H1 (cell line): ENCODE measurements around the gene GID8. TPM values are rescaled to one million over a fixed set of nuclear protein-coding genes. Genes with fewer than 3 reads are reported as not detected.

Experiments used
- CTCF ChIA-PET: fragments of 300-600 bp; sonication (Branson Sonifier 250); formaldehyde crosslinking; loops from one replicate; lab custom pipeline; 2021; ENCODE audit not compliant: partially characterized antibody; lab: Charles Lee
- POLR2A ChIA-PET: fragments of 300-600 bp; sonication (Branson Sonifier 250); formaldehyde crosslinking; loops from one replicate; lab custom pipeline; 2021; ENCODE audit warnings: inconsistent platforms; ENCODE audit not compliant: partially characterized antibody; lab: Charles Lee
- DNase-seq, 2 experiments: peaks; one replicate each; pipeline versions ENCODE4 v3.0.0 to v3.0.0-alpha.2; 2010 to 2022; ENCODE audit warnings: low spot score in 2 of 2, low read depth in 1 of 2, mixed read lengths in 1 of 2
- FAIRE-seq: peaks from 2 replicates; lab custom pipeline; 2011; peaks lifted over from hg19 to GRCh38; lab: Jason Lieb, UNC
- H2AFZ ChIP-seq: 2 replicates; pipeline ENCODE4 v1.8.1; 2012; ENCODE audit warnings: low read length, inconsistent platforms
- H2AK5ac ChIP-seq: 2 replicates; pipeline ENCODE4 v1.6.1; 2013; ENCODE audit warnings: low read depth, low read length
- H2BK120ac ChIP-seq: replicated peaks from 2 replicates; pipeline ENCODE3; 2013; ENCODE audit warnings: low read depth, low read length, inconsistent platforms
- H2BK12ac ChIP-seq: 2 replicates; pipeline ENCODE4 v1.6.1; 2013; ENCODE audit warnings: low read depth, low read length
- H2BK15ac ChIP-seq: 2 replicates; pipeline ENCODE4 v1.6.1; 2013; ENCODE audit warnings: low read length
- H2BK20ac ChIP-seq: 2 replicates; pipeline ENCODE4 v1.6.1; 2013; ENCODE audit warnings: low read length
- H2BK5ac ChIP-seq: 2 replicates; pipeline ENCODE4 v1.6.1; 2013; ENCODE audit warnings: low read depth, low read length
- H3K14ac ChIP-seq: 2 replicates; pipeline ENCODE4 v1.6.1; 2013; ENCODE audit warnings: inconsistent platforms; ENCODE audit not compliant: insufficient read length
- H3K18ac ChIP-seq: 2 replicates; pipeline ENCODE4 v1.6.1; 2013; ENCODE audit warnings: low read length; ENCODE audit errors: extremely low read depth
- H3K23ac ChIP-seq: 2 replicates; pipeline ENCODE4 v1.6.1; 2013; ENCODE audit warnings: inconsistent platforms; ENCODE audit not compliant: insufficient read length
- H3K23me2 ChIP-seq: 2 replicates; pipeline ENCODE4 v1.6.1; 2013; ENCODE audit warnings: low read depth, low read length
- H3K27ac ChIP-seq: 2 replicates; pipeline ENCODE4 v1.6.1; 2011; ENCODE audit warnings: low read depth, low read length, inconsistent platforms
- H3K27me3 ChIP-seq, 4 experiments: replicated peaks in 1 of 4; 1 replicate in 1 of 4; 2 replicates in 3 of 4; pipeline versions ENCODE4 v1.6.1 to v1.8.1; 2011 to 2013; ENCODE audit warnings: low read length in 3 of 4, mild to moderate bottlenecking in 3 of 4, inconsistent platforms in 2 of 4, mixed read lengths in 2 of 4, moderate library complexity in 1 of 4; ENCODE audit not compliant: control insufficient read depth in 3 of 4, insufficient read depth in 3 of 4; ENCODE audit errors: extremely low read depth in 1 of 4
- H3K36me3 ChIP-seq, 4 experiments: 2 replicates each; pipeline versions ENCODE4 v1.6.1 to v1.8.1; 2011 to 2013; ENCODE audit warnings: mild to moderate bottlenecking in 4 of 4, low read length in 3 of 4, moderate library complexity in 2 of 4, control low read depth in 1 of 4, inconsistent platforms in 1 of 4; ENCODE audit not compliant: insufficient read depth in 4 of 4, control insufficient read depth in 2 of 4
- H3K4ac ChIP-seq: replicated peaks from 2 replicates; pipeline ENCODE3; 2013; ENCODE audit warnings: low read length, low read depth, mixed read lengths, inconsistent platforms; ENCODE audit not compliant: insufficient read length
- H3K4me1 ChIP-seq, 4 experiments: replicated peaks in 1 of 4; 1 replicate in 1 of 4; 2 replicates in 3 of 4; pipeline versions ENCODE4 v1.6.1 to v1.8.1; 2011 to 2013; ENCODE audit warnings: low read length in 3 of 4, inconsistent platforms in 2 of 4, mixed read lengths in 1 of 4; ENCODE audit not compliant: insufficient read depth in 4 of 4, control insufficient read depth in 3 of 4
- H3K4me2 ChIP-seq, 2 experiments: 2 replicates each; pipeline versions ENCODE4 v1.6.1 to v1.8.1; 2011 to 2013; ENCODE audit warnings: low read depth in 2 of 2, low read length in 2 of 2, control low read depth in 1 of 2, inconsistent platforms in 1 of 2, mild to moderate bottlenecking in 1 of 2; ENCODE audit not compliant: insufficient read depth in 1 of 2
- H3K4me3 ChIP-seq, 4 experiments: fragments of 200-600, 300-600 bp in 1 of 4; sonication (generic), shearing (Covaris generic), sonication (Bioruptor Twin) in 1 of 4; 2 replicates each; pipeline versions ENCODE4 v1.5.1 to v1.8.1; 2011 to 2016; ENCODE audit warnings: low read length in 4 of 4, low read depth in 3 of 4, control low read depth in 2 of 4, inconsistent platforms in 2 of 4, mild to moderate bottlenecking in 2 of 4, mixed read lengths in 1 of 4, moderate library complexity in 1 of 4; ENCODE audit not compliant: insufficient read depth in 2 of 4; ENCODE audit errors: extremely low read depth in 1 of 4
- H3K56ac ChIP-seq: replicated peaks from 2 replicates; pipeline ENCODE3; 2013; ENCODE audit warnings: low read depth, mild to moderate bottlenecking, mixed read lengths, low read length, inconsistent platforms; ENCODE audit not compliant: insufficient read length
- H3K79me1 ChIP-seq: 2 replicates; pipeline ENCODE4 v1.6.1; 2013; ENCODE audit warnings: low read depth, low read length, control low read depth
- H3K79me2 ChIP-seq, 2 experiments: 2 replicates each; pipeline versions ENCODE4 v1.6.1 to v1.8.1; 2012 to 2013; ENCODE audit warnings: low read length in 2 of 2, mild to moderate bottlenecking in 2 of 2, inconsistent platforms in 1 of 2; ENCODE audit not compliant: insufficient read depth in 2 of 2, control insufficient read depth in 1 of 2
- H3K9ac ChIP-seq, 4 experiments: replicated peaks in 1 of 4; 1 replicate in 1 of 4; 2 replicates in 3 of 4; pipeline versions ENCODE4 v1.6.1 to v1.8.1; 2011 to 2013; ENCODE audit warnings: low read depth in 3 of 4, low read length in 3 of 4, control low read depth in 2 of 4, mild to moderate bottlenecking in 2 of 4, moderate library complexity in 2 of 4, inconsistent platforms in 1 of 4; ENCODE audit errors: extremely low read depth in 1 of 4
- H3K9me3 ChIP-seq, 2 experiments: 2 replicates each; pipeline versions ENCODE4 v1.6.1 to v1.8.1; 2012 to 2013; ENCODE audit warnings: mild to moderate bottlenecking in 2 of 2, moderate library complexity in 2 of 2, control low read depth in 1 of 2, inconsistent platforms in 1 of 2, low read depth in 1 of 2, low read length in 1 of 2, mixed read lengths in 1 of 2; ENCODE audit not compliant: insufficient read depth in 2 of 2
- H4K20me1 ChIP-seq, 2 experiments: replicated peaks in 1 of 2; 2 replicates each; pipeline versions ENCODE3 to v1.8.1; 2011 to 2013; ENCODE audit warnings: inconsistent platforms in 2 of 2, low read length in 2 of 2, mild to moderate bottlenecking in 1 of 2; ENCODE audit not compliant: insufficient read depth in 2 of 2, control insufficient read depth in 1 of 2
- H4K5ac ChIP-seq: 2 replicates; pipeline ENCODE4 v1.6.1; 2013; ENCODE audit warnings: low read length, low read depth, mixed read lengths, inconsistent platforms; ENCODE audit not compliant: insufficient read length
- H4K8ac ChIP-seq: 2 replicates; pipeline ENCODE4 v1.8.0; 2013; ENCODE audit warnings: mild to moderate bottlenecking, moderate library complexity, low read length, inconsistent platforms; ENCODE audit not compliant: insufficient read depth; ENCODE audit errors: extremely low read depth
- H4K91ac ChIP-seq: replicated peaks from 2 replicates; pipeline ENCODE3; 2013; ENCODE audit warnings: low read length, mixed read lengths, inconsistent platforms; ENCODE audit not compliant: insufficient read length
- ASH2L ChIP-seq: fragments of 200-600, 300-600 bp; sonication (generic); IDR thresholded peaks from one replicate; pipeline ENCODE4 v1.7.1; 2017; ENCODE audit warnings: low read length
- BCL11A ChIP-seq, 2 experiments: IDR thresholded peaks; one replicate each; pipeline ENCODE4 v1.6.1; 2011; ENCODE audit warnings: low read depth in 2 of 2, low read length in 2 of 2, mild to moderate bottlenecking in 2 of 2
- HDAC2 ChIP-seq, 2 experiments: fragments of 300-600 bp in 1 of 2; sonication (generic) in 1 of 2; IDR thresholded peaks; 2 replicates each; pipeline ENCODE4 v1.6.1; 2011 to 2012; ENCODE audit warnings: low read depth in 2 of 2, low read length in 2 of 2, mild to moderate bottlenecking in 2 of 2, moderate library complexity in 2 of 2, borderline replicate concordance in 1 of 2, inconsistent platforms in 1 of 2
- MAFK ChIP-seq: IDR thresholded peaks from 2 replicates; pipeline ENCODE4 v1.6.1; 2012; ENCODE audit warnings: low read depth, mild to moderate bottlenecking, improper control_type of control experiment, low read length
- NRF1 ChIP-seq: IDR thresholded peaks from 2 replicates; pipeline ENCODE4 v1.6.1; 2011; ENCODE audit warnings: mild to moderate bottlenecking, low read depth, low read length, improper control_type of control experiment
- TAF7 ChIP-seq: optimal IDR thresholded peaks from 2 replicates; pipeline ENCODE3; 2011; ENCODE audit warnings: low read depth, mild to moderate bottlenecking, inconsistent platforms, low read length, moderate library complexity, borderline replicate concordance
- WGBS, 2 experiments: shearing (Covaris generic) in 1 of 2; methylation state at CpG; one replicate each; pipeline versions ENCODE4 v1.1.6 to v1.1.7; 2013 to 2015; ENCODE audit warnings: low lambda C conversion rate in 2 of 2, mixed read lengths in 2 of 2, inconsistent platforms in 1 of 2, low coverage in 1 of 2, missing lambda C conversion rate in 1 of 2; ENCODE audit not compliant: insufficient replicate concordance in 2 of 2, insufficient coverage in 1 of 2, insufficient read length in 1 of 2; ENCODE audit errors: extremely low coverage in 1 of 2, missing lambda C conversion rate in 1 of 2; 5-methylcytosine and 5-hydroxymethylcytosine counted together
- polyA plus RNA-seq, 7 experiments: library from polyadenylated mRNA; depleted of rRNA in 3 of 7; stranded (reverse) in 5 of 7; unstranded in 2 of 7; fragments of >200 nt in 5 of 7; fragments of 200-250 nt in 2 of 7; gene quantifications; 1 replicate in 5 of 7; 2 replicates in 1 of 7; 4 replicates in 1 of 7; pipeline versions ENCODE4 v1.2.1 to v1.2.3, GENCODE V29; 2011 to 2013; ENCODE audit warnings: missing spikeins in 2 of 7, mixed read lengths in 2 of 7
- total RNA-seq: library from RNA; stranded (reverse); fragmentation: NEBNext Ultra II Directional; extraction: Animal tissue kit (Norgen Biotek cat#: 25700); gene quantifications from 2 replicates; pipeline ENCODE4 v1.2.1, GENCODE V29; 2021

GID8 gene
- total and polyA plus RNA-seq, 2 of the 8 experiments (the other 6 are each of a cell fraction or from before 2014, with no cell fraction given): 39.7 to 72.9 TPM

- H2AFZ ChIP-seq: no peak overlapping the region
- H2BK120ac ChIP-seq: no peak overlapping the region
- no peaks in the 10 kb centered on the region for H3K23me2 ChIP-seq
- CTCF ChIA-PET: interaction anchor here (1.2 to 3.7 kb wide), 2 partner anchors 10 to 48 kb away, joined by 3 to 13 read pairs; no protein-coding TSS in a partner anchor
- POLR2A ChIA-PET: interaction anchor here (1.3 to 2.7 kb wide), 4 partner anchors 9 to 100 kb away, joined by 3 to 9 read pairs (median 4); no protein-coding TSS in a partner anchor
- no peak overlapping the region for H4K91ac ChIP-seq
- H2BK15ac ChIP-seq: no peak overlapping the region
- no peak for DNase-seq
- FAIRE-seq: no peak
- H3K79me1 ChIP-seq: no peaks in the 10 kb centered on the region
- H3K9me3 ChIP-seq: no peaks in the 10 kb centered on the region
- H3K14ac ChIP-seq: no peak overlapping the region
- no peak overlapping the region for H3K4ac ChIP-seq
- no peaks in the 10 kb centered on the region for H4K20me1 ChIP-seq
- TF ChIP-seq MAFK (no peak), BCL11A (IDR thresholded peaks at IDR 0.05; ENCODE audit: low read depth in 2 of 2, low read length in 2 of 2) (no peak), TAF7 (no peak), ASH2L (no peak), HDAC2 (IDR thresholded peaks at IDR 0.05; ENCODE audit: borderline replicate concordance in 1 of 2, low read depth in 2 of 2, low read length in 2 of 2) (no peak), NRF1 (no peak)
- H4K5ac ChIP-seq: no peak overlapping the region
- 89% methylated on average over 14 of the region's 14 CpGs; no CpG with 5 or more reads in 1 of the 2 experiments for WGBS, 2 experiments
- H3K36me3 ChIP-seq: no peaks in the 10 kb centered on the region
- H3K18ac ChIP-seq: no peak overlapping the region
- H3K9ac ChIP-seq: no peak overlapping the region
- H4K8ac ChIP-seq: no peak overlapping the region
- peaks cover 0 to 20% (median 7%) of the 10 kb centered on the region in 4 experiments; a peak in 5 of 7 replicates for H3K4me1 ChIP-seq
- no peak overlapping the region for H3K4me2 ChIP-seq
- no peaks in the 10 kb centered on the region for H3K27me3 ChIP-seq
- H3K23ac ChIP-seq: no peak overlapping the region
- no peak overlapping the region for H3K56ac ChIP-seq
- no peak overlapping the region for H2AK5ac ChIP-seq
- H3K4me3 ChIP-seq: no peak overlapping the region
- no peak overlapping the region for H2BK5ac ChIP-seq
- H2BK20ac ChIP-seq: no peak overlapping the region
- no peak overlapping the region for H2BK12ac ChIP-seq
- no peak overlapping the region for H3K27ac ChIP-seq
- H3K79me2 ChIP-seq: no peaks in the 10 kb centered on the region
Measured at GRCh38 chr20:62985444-62985778, 47.5 kb downstream of the GID8 start.
